GM12878 (cell line): ENCODE data around the gene MANBA. TPM values are rescaled to one million over a fixed set of nuclear protein-coding genes. Genes with fewer than 3 reads are reported as not detected.

Experiments
- BMI1 ChIP-seq: fragments of 450-650 bp; IDR thresholded peaks from 2 replicates; pipeline ENCODE4 v1.6.1; 2016; ENCODE audit warnings: mild to moderate bottlenecking, moderate library complexity, borderline replicate concordance
- CUX1 ChIP-seq: IDR thresholded peaks from 2 replicates; pipeline ENCODE4 v1.6.1; 2012; ENCODE audit warnings: improper control_type of control experiment, low read depth, low read length; ENCODE audit not compliant: insufficient replicate concordance
- DPF2 ChIP-seq: fragments of 450-650 bp; IDR thresholded peaks from 2 replicates; pipeline ENCODE4 v1.6.1; 2017; ENCODE audit warnings: mild to moderate bottlenecking
- ESRRA ChIP-seq: IDR thresholded peaks from 2 replicates; pipeline ENCODE4 v1.6.1; 2012; ENCODE audit warnings: mild to moderate bottlenecking, low read length, improper control_type of control experiment
- FOS ChIP-seq: IDR thresholded peaks from 3 replicates; pipeline ENCODE4 v1.6.1; 2011; ENCODE audit warnings: borderline replicate concordance; ENCODE audit not compliant: insufficient read length; ENCODE audit errors: extremely low read depth
- HDAC6 ChIP-seq: fragments of 200-600 bp; sonication (generic); IDR thresholded peaks from one replicate; pipeline ENCODE4 v1.8.0; 2017; ENCODE audit warnings: antibody characterized with exemption; ENCODE audit not compliant: unreplicated experiment
- IRF4 ChIP-seq: IDR thresholded peaks from 2 replicates; pipeline ENCODE4 v1.6.1; 2011; ENCODE audit warnings: low read depth, low read length
- RELB ChIP-seq: fragments of 450-650 bp; IDR thresholded peaks from 2 replicates; pipeline ENCODE4 v1.6.1; 2017; ENCODE audit warnings: low read depth, mild to moderate bottlenecking, moderate library complexity
- RFX5 ChIP-seq: IDR thresholded peaks from 2 replicates; pipeline ENCODE4 v1.6.1; 2011; ENCODE audit warnings: low read depth, low read length, improper control_type of control experiment
- SMC3 ChIP-seq: IDR thresholded peaks from 2 replicates; pipeline ENCODE4 v1.6.1; 2011; ENCODE audit warnings: low read length, improper control_type of control experiment, borderline replicate concordance
- YY1 ChIP-seq: IDR thresholded peaks from 2 replicates; pipeline ENCODE4 v1.6.1; 2011; ENCODE audit warnings: low read depth, mild to moderate bottlenecking, low read length
- ZNF384 ChIP-seq: IDR thresholded peaks from 2 replicates; pipeline ENCODE4 v1.6.1; 2012; ENCODE audit warnings: low read depth, mild to moderate bottlenecking, low read length, improper control_type of control experiment, borderline replicate concordance
- polyA plus RNA-seq, 11 experiments: library from polyadenylated mRNA; depleted of rRNA in 4 of 11; unstranded in 6 of 11; stranded (reverse) in 5 of 11; fragments of >200 nt; fragmentation: Nextera tagmentation in 4 of 11; fragmentation: Illumina TruSeq in 1 of 11; extraction: Ambion mirVana in 4 of 11; extraction: Trizol in 1 of 11; gene quantifications; 1 replicate in 1 of 11; 2 replicates in 10 of 11; pipeline versions ENCODE4 v1.2.1 to v1.2.3, GENCODE V29; 2011 to 2016; ENCODE audit warnings: inconsistent platforms in 2 of 11, missing spikeins in 2 of 11, low read depth in 1 of 11
- total RNA-seq, 4 experiments: library from RNA; depleted of rRNA in 3 of 4; stranded (reverse); fragments of >200 nt in 3 of 4; fragmentation: Illumina TruSeq in 1 of 4; extraction: Trizol in 1 of 4; gene quantifications; 2 replicates each; pipeline versions ENCODE4 v1.2.1 to v1.2.3, GENCODE V29; 2013 to 2021
- TF ChIP-seq, protein P1 (sequence below): fragments of 450-650 bp; IDR thresholded peaks from 2 replicates; pipeline ENCODE4 v1.6.1; 2017; ENCODE audit warnings: borderline replicate concordance
- TF ChIP-seq, protein P2 (sequence below): fragments of 450-650 bp; IDR thresholded peaks from 2 replicates; pipeline ENCODE4 v1.6.1; 2018; ENCODE audit warnings: mild to moderate bottlenecking, low read depth, moderate library complexity; ENCODE audit not compliant: partially characterized antibody
- TF ChIP-seq, protein P3 (sequence below): fragments of 450-650 bp; formaldehyde crosslinking; IDR thresholded peaks from 2 replicates; pipeline ENCODE4 v1.4.0; 2020; ENCODE audit warnings: mild to moderate bottlenecking, moderate library complexity

The MANBA gene
- total and polyA plus RNA-seq, 10 of the 15 experiments (the other 5 are each of a cell fraction or from before 2014, with no cell fraction given): 3.8 to 19.0 (median 12.5) TPM

DNA sequence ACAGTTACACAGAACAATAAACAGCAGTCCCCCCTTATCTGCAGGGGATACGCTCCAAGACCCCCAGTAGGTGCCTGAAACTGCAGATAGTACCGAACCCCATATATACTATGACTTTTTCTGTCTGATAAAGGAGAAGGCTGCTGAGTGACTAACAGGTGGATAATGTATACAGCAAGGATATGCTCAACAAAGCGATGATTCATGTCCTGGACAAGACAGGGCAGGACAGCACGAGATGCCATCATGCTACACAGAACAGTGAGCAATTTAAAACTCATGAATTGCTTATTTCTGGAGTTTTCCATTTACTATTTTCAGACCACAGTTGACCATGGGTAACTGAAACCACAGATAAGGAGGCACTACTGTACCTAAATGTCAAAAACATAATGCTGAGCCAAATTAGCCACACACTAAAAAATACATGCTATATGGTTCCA is 76.1 kb downstream of the MANBA start (continued):
- TF ChIP-seq YY1: no peak
- no peak for TF ChIP-seq FOS
- TF ChIP-seq BMI1: 0 out of 2 replicates have a peak, but pooled peaks have one; percentile 27
- no peak for TF ChIP-seq CUX1
- 0 out of 2 replicates have a peak, but pooled peaks have one; percentile 36 for TF ChIP-seq DPF2
- TF ChIP-seq, protein P1, sequence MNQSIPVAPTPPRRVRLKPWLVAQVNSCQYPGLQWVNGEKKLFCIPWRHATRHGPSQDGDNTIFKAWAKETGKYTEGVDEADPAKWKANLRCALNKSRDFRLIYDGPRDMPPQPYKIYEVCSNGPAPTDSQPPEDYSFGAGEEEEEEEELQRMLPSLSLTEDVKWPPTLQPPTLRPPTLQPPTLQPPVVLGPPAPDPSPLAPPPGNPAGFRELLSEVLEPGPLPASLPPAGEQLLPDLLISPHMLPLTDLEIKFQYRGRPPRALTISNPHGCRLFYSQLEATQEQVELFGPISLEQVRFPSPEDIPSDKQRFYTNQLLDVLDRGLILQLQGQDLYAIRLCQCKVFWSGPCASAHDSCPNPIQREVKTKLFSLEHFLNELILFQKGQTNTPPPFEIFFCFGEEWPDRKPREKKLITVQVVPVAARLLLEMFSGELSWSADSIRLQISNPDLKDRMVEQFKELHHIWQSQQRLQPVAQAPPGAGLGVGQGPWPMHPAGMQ: no peak
- no peak for TF ChIP-seq SMC3
- TF ChIP-seq, protein P2, sequence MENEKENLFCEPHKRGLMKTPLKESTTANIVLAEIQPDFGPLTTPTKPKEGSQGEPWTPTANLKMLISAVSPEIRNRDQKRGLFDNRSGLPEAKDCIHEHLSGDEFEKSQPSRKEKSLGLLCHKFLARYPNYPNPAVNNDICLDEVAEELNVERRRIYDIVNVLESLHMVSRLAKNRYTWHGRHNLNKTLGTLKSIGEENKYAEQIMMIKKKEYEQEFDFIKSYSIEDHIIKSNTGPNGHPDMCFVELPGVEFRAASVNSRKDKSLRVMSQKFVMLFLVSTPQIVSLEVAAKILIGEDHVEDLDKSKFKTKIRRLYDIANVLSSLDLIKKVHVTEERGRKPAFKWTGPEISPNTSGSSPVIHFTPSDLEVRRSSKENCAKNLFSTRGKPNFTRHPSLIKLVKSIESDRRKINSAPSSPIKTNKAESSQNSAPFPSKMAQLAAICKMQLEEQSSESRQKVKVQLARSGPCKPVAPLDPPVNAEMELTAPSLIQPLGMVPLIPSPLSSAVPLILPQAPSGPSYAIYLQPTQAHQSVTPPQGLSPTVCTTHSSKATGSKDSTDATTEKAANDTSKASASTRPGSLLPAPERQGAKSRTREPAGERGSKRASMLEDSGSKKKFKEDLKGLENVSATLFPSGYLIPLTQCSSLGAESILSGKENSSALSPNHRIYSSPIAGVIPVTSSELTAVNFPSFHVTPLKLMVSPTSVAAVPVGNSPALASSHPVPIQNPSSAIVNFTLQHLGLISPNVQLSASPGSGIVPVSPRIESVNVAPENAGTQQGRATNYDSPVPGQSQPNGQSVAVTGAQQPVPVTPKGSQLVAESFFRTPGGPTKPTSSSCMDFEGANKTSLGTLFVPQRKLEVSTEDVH: no peak
- TF ChIP-seq ZNF384: no peak
- no peak for TF ChIP-seq ESRRA
- no peak for TF ChIP-seq HDAC6
- no peak for TF ChIP-seq IRF4
- TF ChIP-seq RELB: no peak
- no peak for TF ChIP-seq RFX5
- TF ChIP-seq, protein P3, sequence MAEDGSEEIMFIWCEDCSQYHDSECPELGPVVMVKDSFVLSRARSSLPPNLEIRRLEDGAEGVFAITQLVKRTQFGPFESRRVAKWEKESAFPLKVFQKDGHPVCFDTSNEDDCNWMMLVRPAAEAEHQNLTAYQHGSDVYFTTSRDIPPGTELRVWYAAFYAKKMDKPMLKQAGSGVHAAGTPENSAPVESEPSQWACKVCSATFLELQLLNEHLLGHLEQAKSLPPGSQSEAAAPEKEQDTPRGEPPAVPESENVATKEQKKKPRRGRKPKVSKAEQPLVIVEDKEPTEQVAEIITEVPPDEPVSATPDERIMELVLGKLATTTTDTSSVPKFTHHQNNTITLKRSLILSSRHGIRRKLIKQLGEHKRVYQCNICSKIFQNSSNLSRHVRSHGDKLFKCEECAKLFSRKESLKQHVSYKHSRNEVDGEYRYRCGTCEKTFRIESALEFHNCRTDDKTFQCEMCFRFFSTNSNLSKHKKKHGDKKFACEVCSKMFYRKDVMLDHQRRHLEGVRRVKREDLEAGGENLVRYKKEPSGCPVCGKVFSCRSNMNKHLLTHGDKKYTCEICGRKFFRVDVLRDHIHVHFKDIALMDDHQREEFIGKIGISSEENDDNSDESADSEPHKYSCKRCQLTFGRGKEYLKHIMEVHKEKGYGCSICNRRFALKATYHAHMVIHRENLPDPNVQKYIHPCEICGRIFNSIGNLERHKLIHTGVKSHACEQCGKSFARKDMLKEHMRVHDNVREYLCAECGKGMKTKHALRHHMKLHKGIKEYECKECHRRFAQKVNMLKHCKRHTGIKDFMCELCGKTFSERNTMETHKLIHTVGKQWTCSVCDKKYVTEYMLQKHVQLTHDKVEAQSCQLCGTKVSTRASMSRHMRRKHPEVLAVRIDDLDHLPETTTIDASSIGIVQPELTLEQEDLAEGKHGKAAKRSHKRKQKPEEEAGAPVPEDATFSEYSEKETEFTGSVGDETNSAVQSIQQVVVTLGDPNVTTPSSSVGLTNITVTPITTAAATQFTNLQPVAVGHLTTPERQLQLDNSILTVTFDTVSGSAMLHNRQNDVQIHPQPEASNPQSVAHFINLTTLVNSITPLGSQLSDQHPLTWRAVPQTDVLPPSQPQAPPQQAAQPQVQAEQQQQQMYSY (CRISPR knock-in tag): no peak
